Stimulated activated CD4-positive, alpha-beta T cell treated with anti-CD3 and anti-CD28 coated beads, TNF-alpha, amount 100 ng/mL, for 48 hours (primary cell): ENCODE data around the gene ANKRD63.

Experiments
- DNase-seq, 3 donors: peaks; one replicate each; pipeline ENCODE4 v3.0.0-alpha.2; 2020; ENCODE audit warnings: low read depth in 3 of 3

ANKRD63 gene

GRCh38 chr15:40258544-40258943 lies 24.3 kb downstream of the ANKRD63 start:
- DNase-seq: no peak

- no peak for DNase-seq
Measured at GRCh38 chr15:40257656-40258450, 25.0 kb downstream of the ANKRD63 start.

GRCh38 chr15:40256638-40257235 lies 26.1 kb downstream of the ANKRD63 start:
- no peak for DNase-seq

DNA sequence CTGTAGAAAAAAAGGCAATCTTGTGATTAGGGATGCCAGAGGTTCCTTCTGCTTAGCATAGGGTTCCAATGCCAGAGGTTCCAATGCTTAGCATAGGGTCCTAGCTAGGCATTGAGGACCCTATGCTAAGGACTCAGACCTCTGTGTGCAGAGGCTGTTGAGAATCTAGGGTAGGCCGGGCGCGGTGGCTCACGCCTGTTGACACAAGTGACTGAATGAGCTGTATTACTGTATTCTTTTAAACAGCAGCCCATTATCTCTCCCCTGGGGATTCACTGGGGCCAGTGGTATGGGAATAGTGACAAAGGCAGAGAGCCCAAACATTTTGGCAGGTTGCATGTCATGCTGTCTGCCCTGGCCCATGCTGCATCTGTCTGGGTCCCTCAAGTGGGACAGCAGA lies 27.8 kb downstream of the ANKRD63 start:
- DNase-seq: no peak

DNA sequence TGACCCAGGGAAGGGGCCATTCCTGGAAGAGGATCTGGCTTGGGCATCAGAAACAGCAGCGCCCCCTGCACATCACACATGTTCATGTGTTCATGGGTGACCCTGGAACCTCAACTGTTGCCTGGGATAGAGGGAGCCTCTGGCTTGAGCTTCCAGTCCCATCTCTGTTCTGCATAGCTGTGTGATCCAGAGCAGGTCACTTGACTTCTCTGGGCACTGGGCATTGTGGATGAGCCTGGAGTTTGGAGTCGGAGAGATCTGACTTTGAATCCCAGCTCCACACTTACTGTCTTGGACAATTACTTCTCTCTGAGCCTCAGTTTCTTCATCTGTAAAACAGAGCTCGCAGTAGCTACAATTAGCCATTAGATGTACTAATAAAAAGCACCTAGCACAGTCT lies 28.4 kb downstream of the ANKRD63 start:
- DNase-seq: no peak

DNA sequence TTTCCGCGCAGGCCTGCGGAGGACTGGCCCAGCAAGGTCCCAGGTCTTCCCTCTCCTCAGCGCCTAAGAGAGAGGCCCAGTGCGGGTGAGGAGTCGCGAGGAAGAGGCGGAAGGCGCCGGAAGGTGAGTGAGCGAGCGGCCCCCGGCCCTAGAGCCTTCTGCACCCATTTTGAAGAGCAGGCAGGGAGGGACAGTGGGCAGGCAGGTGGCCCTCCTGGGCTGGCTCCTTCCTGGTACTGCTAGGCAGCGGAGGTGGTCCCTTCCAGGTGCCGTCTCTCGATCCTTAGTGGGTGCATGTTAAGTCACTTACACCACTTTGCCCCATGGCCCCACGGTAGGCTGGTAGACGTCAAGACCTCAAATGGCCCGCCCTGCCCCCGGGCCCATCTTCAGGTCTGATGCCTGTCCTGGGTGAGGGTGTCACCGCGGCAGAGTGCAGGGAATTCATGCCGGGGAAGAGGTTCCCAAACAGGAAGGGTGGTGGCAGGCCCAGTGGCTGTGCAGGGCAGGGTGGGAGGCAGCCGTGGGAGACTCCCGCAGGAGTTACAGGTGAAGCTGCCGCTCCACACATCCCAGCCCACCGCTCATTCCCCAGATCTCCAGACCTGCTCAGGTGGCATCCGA lies 29.6 kb downstream of the ANKRD63 start:
- DNase-seq: no peak

DNA sequence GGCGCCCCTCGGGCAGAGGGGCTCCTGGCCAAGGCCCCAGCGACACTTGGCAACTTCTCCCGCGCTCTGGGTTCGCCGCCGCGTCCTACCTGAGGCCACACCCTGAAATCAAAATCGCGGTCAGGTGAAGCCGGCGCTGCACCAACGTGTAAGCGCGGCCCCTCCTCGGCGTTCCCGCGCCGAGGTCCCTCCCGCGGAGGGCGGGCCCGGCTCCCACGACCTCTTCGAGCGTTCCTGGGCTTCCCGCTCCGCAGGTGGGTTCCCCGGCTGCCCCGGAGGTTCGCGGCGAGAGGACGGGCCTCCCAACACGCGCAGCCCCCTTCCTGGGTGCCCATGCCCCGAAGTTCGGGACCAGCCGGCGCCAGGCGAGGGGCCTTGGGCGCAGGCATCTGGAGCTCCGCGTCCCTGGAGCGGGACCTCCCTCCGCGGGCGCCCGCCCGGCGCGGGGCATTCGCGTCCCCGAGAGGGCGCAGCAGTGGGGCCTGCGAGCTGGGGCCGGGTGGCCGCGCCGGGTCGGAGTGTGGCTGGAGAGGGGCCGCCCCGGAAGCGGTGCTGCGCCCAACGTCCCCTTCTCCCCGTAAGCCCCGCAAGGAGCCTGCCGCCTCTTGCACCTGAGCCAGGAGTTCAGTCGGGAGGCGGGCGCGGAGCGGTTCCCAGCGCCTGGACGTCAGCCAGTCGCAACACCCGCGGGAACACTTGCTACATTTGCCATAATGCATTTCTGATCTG lies 30.3 kb downstream of the ANKRD63 start:
- no peak for DNase-seq

GRCh38 chr15:40252141-40252437 lies 30.8 kb downstream of the ANKRD63 start:
- DNase-seq: no peak

DNA sequence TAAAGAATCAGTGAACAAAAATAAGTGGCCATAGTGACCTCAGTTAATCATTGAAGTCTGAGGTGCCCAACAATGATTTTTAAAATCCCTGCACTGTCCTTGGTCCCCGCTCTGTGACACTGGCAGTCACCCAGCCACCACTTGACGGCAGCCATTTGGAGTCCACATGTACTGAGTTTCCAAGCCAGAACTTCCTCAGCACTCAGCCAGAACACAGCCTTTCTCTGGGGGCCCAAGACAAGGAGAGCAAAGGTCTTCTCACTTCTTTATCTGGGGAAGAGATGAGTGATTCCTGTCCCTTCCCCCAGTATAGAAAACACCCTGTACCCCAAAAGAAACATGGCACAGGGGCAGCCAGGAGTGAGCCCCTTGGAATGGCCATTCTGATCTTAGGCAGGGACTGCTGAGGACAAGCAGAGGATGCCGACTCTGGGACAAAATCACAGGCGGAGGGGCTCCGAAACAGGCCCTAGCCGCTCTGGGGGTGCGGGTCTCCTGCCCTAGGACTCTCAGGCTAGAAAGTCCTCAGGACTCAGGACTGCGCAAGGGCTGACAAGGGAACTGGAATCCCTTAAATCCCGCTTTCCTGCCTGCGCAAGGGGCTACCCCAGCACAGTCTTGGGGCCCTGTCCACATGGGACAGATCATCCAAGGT lies 31.3 kb downstream of the ANKRD63 start:
- DNase-seq: no peak

- no peak for DNase-seq
Measured at GRCh38 chr15:40250771-40251483, 31.9 kb downstream of the ANKRD63 start.

- no peak for DNase-seq
Measured at GRCh38 chr15:40250304-40250656, 32.6 kb downstream of the ANKRD63 start.

DNA sequence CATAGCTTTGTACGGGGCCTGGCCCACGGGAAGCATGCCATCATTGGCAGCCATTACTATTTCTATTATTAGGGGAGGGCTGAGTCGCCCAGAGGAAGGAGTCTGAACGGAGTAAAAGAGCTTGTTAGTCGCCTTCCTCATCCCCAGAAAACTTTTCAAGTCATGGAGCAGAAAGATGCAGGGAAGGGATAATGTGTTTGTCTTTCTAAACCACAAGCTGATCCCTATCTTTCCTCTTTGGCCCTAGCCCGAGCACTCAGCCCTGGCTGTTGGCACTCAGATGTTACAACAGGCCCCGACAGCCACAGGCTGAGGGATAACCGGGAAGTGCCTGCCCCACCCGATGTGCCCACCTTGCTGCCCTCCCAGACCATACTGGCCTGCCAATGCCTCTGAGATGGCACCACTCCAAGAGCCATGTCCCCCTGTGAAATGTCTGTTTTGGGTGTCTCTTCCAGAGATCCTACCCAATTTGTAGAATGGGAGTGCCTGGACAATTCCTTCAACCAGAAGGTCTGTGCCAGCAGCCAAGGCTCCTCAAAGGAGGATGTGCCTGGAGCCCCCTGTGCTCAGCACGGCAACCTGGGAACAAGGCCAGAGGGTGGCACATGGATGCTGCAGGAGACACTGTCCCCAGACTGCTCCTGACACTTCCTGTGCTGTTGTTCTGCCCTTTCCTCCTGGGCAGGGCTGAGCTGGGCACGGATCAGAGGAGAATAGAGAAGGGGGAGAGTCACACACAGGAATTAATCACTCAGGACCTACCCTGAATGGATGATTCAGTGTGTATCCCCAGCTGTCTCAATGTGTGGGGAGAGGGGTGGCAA lies 33.2 kb downstream of the ANKRD63 start:
- no peak for DNase-seq

DNA sequence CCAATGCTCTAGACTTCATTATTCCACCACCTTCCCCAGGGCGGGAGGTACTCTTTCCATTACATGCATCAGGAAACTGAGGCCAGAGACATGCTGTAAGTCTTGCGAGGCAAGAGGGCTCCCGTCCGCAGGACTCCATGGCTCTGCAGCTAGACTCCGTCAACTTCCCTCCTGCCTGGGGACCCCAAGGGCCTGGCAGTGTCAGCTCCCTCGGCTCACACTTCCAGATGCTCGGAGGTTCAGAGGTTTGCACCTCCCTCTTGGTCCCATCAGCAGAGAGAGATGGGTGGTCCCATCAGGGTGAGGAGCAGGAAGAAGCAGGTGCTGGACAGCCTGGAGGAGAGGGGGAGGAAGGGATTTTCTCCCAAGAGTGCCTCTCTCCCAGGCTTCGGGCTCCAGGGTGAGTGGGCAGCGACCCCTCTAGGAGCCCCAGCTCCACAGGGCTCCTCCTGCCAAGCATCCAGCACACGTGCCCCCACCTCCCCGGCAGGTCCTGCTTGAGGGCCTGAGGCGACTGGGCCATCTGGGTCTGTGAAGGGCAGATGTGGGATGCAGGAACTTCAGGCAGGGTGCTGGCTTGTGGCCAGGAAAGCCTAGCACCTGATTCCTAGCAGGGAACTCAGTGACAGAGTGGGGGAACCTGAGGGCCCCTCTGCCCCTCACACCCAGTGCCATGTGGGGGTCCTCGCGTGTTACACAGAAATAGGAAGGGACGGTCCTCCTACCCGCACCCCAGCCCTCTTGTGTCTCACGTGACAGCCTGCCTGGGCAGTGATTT lies 34.7 kb downstream of the ANKRD63 start:
- DNase-seq: no peak

GRCh38 chr15:40247406-40247971 lies 35.4 kb downstream of the ANKRD63 start:
- no peak for DNase-seq

GRCh38 chr15:40246496-40247280 lies 36.2 kb downstream of the ANKRD63 start:
- DNase-seq: no peak

- DNase-seq: no peak
Measured at GRCh38 chr15:40245666-40246450, 37.0 kb downstream of the ANKRD63 start.

GRCh38 chr15:40244961-40245523 lies 37.8 kb downstream of the ANKRD63 start:
- no peak for DNase-seq
